ENCODE data around the gene CRY2.
A peak's percentile ranks its signal among the peaks of the same experiment; 100 is the strongest.
"Not testable (repeated sequence)": the region's sequence is repeated elsewhere in the genome, so short reads cannot be mapped to it uniquely, and the experiment has no call there.

CRY2 gene

GRCh38 chr11:45826492-45826891, 20.8 kb upstream of the CRY2 start:
- POLR2A ChIA-PET; H3K27me3 ChIP-seq (replicated peaks in 2 of 5; ENCODE audit: control insufficient read depth in 4 of 5, insufficient read depth in 5 of 5, low read length in 4 of 5); H3K36me3 ChIP-seq (ENCODE audit: control insufficient read depth in 4 of 4, insufficient read depth in 4 of 4, low read length in 3 of 4); H3K4me3 ChIP-seq (ENCODE audit: control insufficient read depth in 1 of 7, extremely low read depth in 1 of 7, insufficient read depth in 4 of 7, low read depth in 2 of 7, low read length in 6 of 7); H3K27ac ChIP-seq (ENCODE audit: insufficient read depth in 1 of 2, low read depth in 1 of 2, low read length in 2 of 2, poor library complexity in 1 of 2, severe bottlenecking in 2 of 2); H3K9me3 ChIP-seq (ENCODE audit: control extremely low read depth in 1 of 5, control insufficient read depth in 4 of 5, insufficient read depth in 2 of 5, low read depth in 1 of 5, low read length in 4 of 5); H3K4me1 ChIP-seq (ENCODE audit: control extremely low read depth in 1 of 4, control insufficient read depth in 4 of 4, insufficient read depth in 4 of 4, low read length in 3 of 4); CTCF ChIA-PET: not testable (repeated sequence)
- peak in 2 of 3 donors; percentile 33 to 44 for DNase-seq
- WGBS (ENCODE audit: insufficient coverage), result 30% methylated on average over 2 of the region's 7 CpGs

- DNase-seq, result no peak
- Histone ChIP-seq H3K27me3 (replicated peaks in 2 of 5; ENCODE audit: control insufficient read depth in 4 of 5, insufficient read depth in 5 of 5, low read length in 4 of 5) (peaks cover 0 to 4% (median 3%) of the 10 kb centered on the region in 5 experiments), H3K4me3 (ENCODE audit: control insufficient read depth in 1 of 7, extremely low read depth in 1 of 7, insufficient read depth in 4 of 7, low read depth in 2 of 7, low read length in 6 of 7) (no peak overlapping the region), H3K36me3 (ENCODE audit: control insufficient read depth in 4 of 4, insufficient read depth in 4 of 4, low read length in 3 of 4) (no peaks in the 10 kb centered on the region), H3K4me1 (ENCODE audit: control extremely low read depth in 1 of 4, control insufficient read depth in 4 of 4, insufficient read depth in 4 of 4, low read length in 3 of 4) (peaks cover 0 to 5% (median 0%) of the 10 kb centered on the region in 4 experiments), H3K27ac (ENCODE audit: insufficient read depth in 1 of 2, low read depth in 1 of 2, low read length in 2 of 2, poor library complexity in 1 of 2, severe bottlenecking in 2 of 2) (no peak overlapping the region), H3K9me3 (ENCODE audit: control extremely low read depth in 1 of 5, control insufficient read depth in 4 of 5, insufficient read depth in 2 of 5, low read depth in 1 of 5, low read length in 4 of 5) (peaks cover 0 to 5% (median 0%) of the 10 kb centered on the region in 5 experiments)
- POLR2A ChIA-PET, result interaction anchor here (0.5 kb wide), 1 partner anchor 16 kb away, joined by 4 read pairs; no protein-coding TSS in a partner anchor
- 95% methylated on average over 4 of the region's 4 CpGs for WGBS (ENCODE audit: insufficient coverage)
- CTCF ChIA-PET, result no interaction called here
Measured at GRCh38 chr11:45827123-45827522, 20.2 kb upstream of the CRY2 start.

GRCh38 chr11:45828996-45829395, 18.3 kb upstream of the CRY2 start:
- Histone ChIP-seq H3K27me3 (replicated peaks in 2 of 5; ENCODE audit: control insufficient read depth in 4 of 5, insufficient read depth in 5 of 5, low read length in 4 of 5) (peaks cover 0 to 4% (median 3%) of the 10 kb centered on the region in 5 experiments), H3K4me1 (ENCODE audit: control extremely low read depth in 1 of 4, control insufficient read depth in 4 of 4, insufficient read depth in 4 of 4, low read length in 3 of 4) (peaks cover 0 to 5% (median 0%) of the 10 kb centered on the region in 4 experiments), H3K27ac (ENCODE audit: insufficient read depth in 1 of 2, low read depth in 1 of 2, low read length in 2 of 2, poor library complexity in 1 of 2, severe bottlenecking in 2 of 2) (no peak overlapping the region), H3K36me3 (ENCODE audit: control insufficient read depth in 4 of 4, insufficient read depth in 4 of 4, low read length in 3 of 4) (no peaks in the 10 kb centered on the region), H3K9me3 (ENCODE audit: control extremely low read depth in 1 of 5, control insufficient read depth in 4 of 5, insufficient read depth in 2 of 5, low read depth in 1 of 5, low read length in 4 of 5) (peaks cover 0 to 5% (median 0%) of the 10 kb centered on the region in 5 experiments), H3K4me3 (ENCODE audit: control insufficient read depth in 1 of 7, extremely low read depth in 1 of 7, insufficient read depth in 4 of 7, low read depth in 2 of 7, low read length in 6 of 7) (no peak overlapping the region)
- POLR2A ChIA-PET, result no interaction called here
- CTCF ChIA-PET, result interaction anchor here (0.9 to 1.2 kb wide), 2 partner anchors 12 to 15 kb away, joined by 4 read pairs; no protein-coding TSS in a partner anchor
- DNase-seq, result no peak
- WGBS (ENCODE audit: insufficient coverage), result 90% methylated on average over 3 of the region's 4 CpGs

- DNase-seq, result no peak
- peaks cover 0 to 11% (median 4%) of the 10 kb centered on the region in 4 experiments for H3K4me1 ChIP-seq (ENCODE audit: control extremely low read depth in 1 of 4, control insufficient read depth in 4 of 4, insufficient read depth in 4 of 4, low read length in 3 of 4)
- H3K27ac ChIP-seq (ENCODE audit: insufficient read depth in 1 of 2, low read depth in 1 of 2, low read length in 2 of 2, poor library complexity in 1 of 2, severe bottlenecking in 2 of 2), result no peak overlapping the region
- H3K36me3 ChIP-seq (ENCODE audit: control insufficient read depth in 4 of 4, insufficient read depth in 4 of 4, low read length in 3 of 4), result no peaks in the 10 kb centered on the region
- ChIA-PET CTCF (interaction anchor here (0.9 kb wide), 1 partner anchor 16 kb away, joined by 3 read pairs; the partner anchor contains the start of gene CRY2), POLR2A (no interaction called here)
- WGBS (ENCODE audit: insufficient coverage), result 95% methylated on average over 2 of the region's 2 CpGs
- no peak overlapping the region for H3K4me3 ChIP-seq (ENCODE audit: control insufficient read depth in 1 of 7, extremely low read depth in 1 of 7, insufficient read depth in 4 of 7, low read depth in 2 of 7, low read length in 6 of 7)
- peaks cover 0 to 4% (median 3%) of the 10 kb centered on the region in 5 experiments for H3K27me3 ChIP-seq (replicated peaks in 2 of 5; ENCODE audit: control insufficient read depth in 4 of 5, insufficient read depth in 5 of 5, low read length in 4 of 5)
- peaks cover 0 to 5% (median 0%) of the 10 kb centered on the region in 5 experiments for H3K9me3 ChIP-seq (ENCODE audit: control extremely low read depth in 1 of 5, control insufficient read depth in 4 of 5, insufficient read depth in 2 of 5, low read depth in 1 of 5, low read length in 4 of 5)
Measured at GRCh38 chr11:45830596-45830995, 16.7 kb upstream of the CRY2 start.

GRCh38 chr11:45832811-45833441, 14.3 kb upstream of the CRY2 start:
- H3K27me3 ChIP-seq (replicated peaks in 2 of 5; ENCODE audit: control insufficient read depth in 4 of 5, insufficient read depth in 5 of 5, low read length in 4 of 5), result peaks cover 0 to 4% (median 0%) of the 10 kb centered on the region in 5 experiments
- CTCF ChIA-PET, result interaction anchor here (2.4 kb wide), 1 partner anchor 10 kb away, joined by 11 read pairs; no protein-coding TSS in a partner anchor
- peaks cover 0 to 11% (median 4%) of the 10 kb centered on the region in 4 experiments for H3K4me1 ChIP-seq (ENCODE audit: control extremely low read depth in 1 of 4, control insufficient read depth in 4 of 4, insufficient read depth in 4 of 4, low read length in 3 of 4)
- H3K9me3 ChIP-seq (ENCODE audit: control extremely low read depth in 1 of 5, control insufficient read depth in 4 of 5, insufficient read depth in 2 of 5, low read depth in 1 of 5, low read length in 4 of 5), result no peaks in the 10 kb centered on the region
- POLR2A ChIA-PET, result no interaction called here
- H3K36me3 ChIP-seq (ENCODE audit: control insufficient read depth in 4 of 4, insufficient read depth in 4 of 4, low read length in 3 of 4), result no peaks in the 10 kb centered on the region
- 99% methylated on average over 8 of the region's 9 CpGs for whole genome bisulfite sequencing (ENCODE audit: insufficient coverage)
- H3K27ac ChIP-seq (ENCODE audit: insufficient read depth in 1 of 2, low read depth in 1 of 2, low read length in 2 of 2, poor library complexity in 1 of 2, severe bottlenecking in 2 of 2), result no peak overlapping the region
- DNase-seq, result no peak
- H3K4me3 ChIP-seq (ENCODE audit: control insufficient read depth in 1 of 7, extremely low read depth in 1 of 7, insufficient read depth in 4 of 7, low read depth in 2 of 7, low read length in 6 of 7), result no peak overlapping the region

GRCh38 chr11:45833761-45834160, 13.5 kb upstream of the CRY2 start:
- no peak for DNase-seq
- no peak overlapping the region for H3K27ac ChIP-seq (ENCODE audit: insufficient read depth in 1 of 2, low read depth in 1 of 2, low read length in 2 of 2, poor library complexity in 1 of 2, severe bottlenecking in 2 of 2)
- WGBS (ENCODE audit: insufficient coverage), result 68% methylated on average over 3 of the region's 3 CpGs
- H3K27me3 ChIP-seq (replicated peaks in 2 of 5; ENCODE audit: control insufficient read depth in 4 of 5, insufficient read depth in 5 of 5, low read length in 4 of 5), result peaks cover 0 to 2% (median 0%) of the 10 kb centered on the region in 5 experiments
- CTCF ChIA-PET, result interaction anchor here (1.9 to 2.4 kb wide), 3 partner anchors 9 to 13 kb away, joined by 6 to 11 read pairs (median 6); partner anchors contain the start of gene CRY2
- POLR2A ChIA-PET, result interaction anchor here (0.6 kb wide), 1 partner anchor 169 kb away, joined by 4 read pairs; no protein-coding TSS in a partner anchor
- H3K4me3 ChIP-seq (ENCODE audit: control insufficient read depth in 1 of 7, extremely low read depth in 1 of 7, insufficient read depth in 4 of 7, low read depth in 2 of 7, low read length in 6 of 7), result no peak overlapping the region
- peaks cover 0 to 11% (median 4%) of the 10 kb centered on the region in 4 experiments for H3K4me1 ChIP-seq (ENCODE audit: control extremely low read depth in 1 of 4, control insufficient read depth in 4 of 4, insufficient read depth in 4 of 4, low read length in 3 of 4)
- no peaks in the 10 kb centered on the region for H3K36me3 ChIP-seq (ENCODE audit: control insufficient read depth in 4 of 4, insufficient read depth in 4 of 4, low read length in 3 of 4)
- H3K9me3 ChIP-seq (ENCODE audit: control extremely low read depth in 1 of 5, control insufficient read depth in 4 of 5, insufficient read depth in 2 of 5, low read depth in 1 of 5, low read length in 4 of 5), result no peaks in the 10 kb centered on the region

GRCh38 chr11:45834298-45834756, 12.9 kb upstream of the CRY2 start:
- Histone ChIP-seq H3K4me1 (ENCODE audit: control extremely low read depth in 1 of 4, control insufficient read depth in 4 of 4, insufficient read depth in 4 of 4, low read length in 3 of 4) (peaks cover 0 to 11% (median 4%) of the 10 kb centered on the region in 4 experiments), H3K36me3 (ENCODE audit: control insufficient read depth in 4 of 4, insufficient read depth in 4 of 4, low read length in 3 of 4) (no peaks in the 10 kb centered on the region), H3K9me3 (ENCODE audit: control extremely low read depth in 1 of 5, control insufficient read depth in 4 of 5, insufficient read depth in 2 of 5, low read depth in 1 of 5, low read length in 4 of 5) (no peaks in the 10 kb centered on the region), H3K4me3 (ENCODE audit: control insufficient read depth in 1 of 7, extremely low read depth in 1 of 7, insufficient read depth in 4 of 7, low read depth in 2 of 7, low read length in 6 of 7) (peak overlapping the region in 1 of 7 experiments; percentile 38), H3K27ac (ENCODE audit: insufficient read depth in 1 of 2, low read depth in 1 of 2, low read length in 2 of 2, poor library complexity in 1 of 2, severe bottlenecking in 2 of 2) (no peak overlapping the region), H3K27me3 (replicated peaks in 2 of 5; ENCODE audit: control insufficient read depth in 4 of 5, insufficient read depth in 5 of 5, low read length in 4 of 5) (no peaks in the 10 kb centered on the region)
- ChIA-PET POLR2A (interaction anchor here (0.6 kb wide), 1 partner anchor 170 kb away, joined by 4 read pairs; no protein-coding TSS in a partner anchor), CTCF (interaction anchor here (0.9 to 2.4 kb wide), 6 partner anchors 8 to 22 kb away, joined by 3 to 11 read pairs (median 4); partner anchors contain the start of gene CRY2)
- DNase-seq, result peak in 2 of 3 donors; percentile 41 to 47
- 33% methylated on average over 4 of the region's 4 CpGs for WGBS (ENCODE audit: insufficient coverage)

All from common myeloid progenitor, CD34-positive (primary cell).